Colonic mucosa (tissue), 4 donors: Measurements from ENCODE around the gene MEMO1. TPM values are rescaled to one million over a fixed set of nuclear protein-coding genes. Genes with fewer than 3 reads are reported as not detected.
"Not testable (repeated sequence)": the region's sequence is repeated elsewhere in the genome, so short reads cannot be mapped to it uniquely, and the experiment has no call there.

Experiments used
- DNase-seq: peaks from one replicate; pipeline ENCODE4 v3.0.0-alpha.2; 2020
- H3K27ac ChIP-seq: fragments of 200-600 bp; one replicate; pipeline ENCODE4 v1.8.0; 2021
- H3K27me3 ChIP-seq: fragments of 200-600 bp; one replicate; pipeline ENCODE4 v1.8.0; 2021
- H3K36me3 ChIP-seq: fragments of 200-600 bp; one replicate; pipeline ENCODE4 v1.8.0; 2021
- H3K4me1 ChIP-seq: fragments of 200-600 bp; one replicate; pipeline ENCODE4 v1.8.0; 2021; ENCODE audit warnings: mild to moderate bottlenecking
- H3K4me3 ChIP-seq: fragments of 200-600 bp; one replicate; pipeline ENCODE4 v1.8.0; 2021
- H3K9ac ChIP-seq, 2 donors: one replicate each; pipeline ENCODE4 v1.7.0; 2013; ENCODE audit warnings: control low read depth in 2 of 2, low read depth in 2 of 2, low read length in 2 of 2
- H3K9me3 ChIP-seq: fragments of 200-600 bp; one replicate; pipeline ENCODE4 v1.8.0; 2021
- intact Hi-C: fragments of 100-400 bp; cut with DNase I; formaldehyde crosslinking; loops from one replicate; pipeline ENCODE4 v1.14.1; 2022
- total RNA-seq, 2 donors: library from RNA; stranded (reverse); fragmentation: NEBNext Ultra II Directional in 1 of 2; extraction: Animal tissue kit (Norgen Biotek cat#: 25700) in 1 of 2; gene quantifications; one replicate each; pipeline ENCODE4 v1.2.1, GENCODE V29; 2021
- TF ChIP-seq, protein P1 (sequence below): fragments of 200-600 bp; IDR thresholded peaks from one replicate; pipeline ENCODE4 v1.8.0; 2022; ENCODE audit warnings: antibody characterized with exemption, mild to moderate bottlenecking
- donor health status: healthy.
- donor health status: DM: no; HTN: no; CAD: no.
- donor health status: DM: no; HTN: no; CAD: no.

Gene MEMO1
- total RNA-seq = 10 to 100 TPM; 31.5 to 38.8 TPM

DNA sequence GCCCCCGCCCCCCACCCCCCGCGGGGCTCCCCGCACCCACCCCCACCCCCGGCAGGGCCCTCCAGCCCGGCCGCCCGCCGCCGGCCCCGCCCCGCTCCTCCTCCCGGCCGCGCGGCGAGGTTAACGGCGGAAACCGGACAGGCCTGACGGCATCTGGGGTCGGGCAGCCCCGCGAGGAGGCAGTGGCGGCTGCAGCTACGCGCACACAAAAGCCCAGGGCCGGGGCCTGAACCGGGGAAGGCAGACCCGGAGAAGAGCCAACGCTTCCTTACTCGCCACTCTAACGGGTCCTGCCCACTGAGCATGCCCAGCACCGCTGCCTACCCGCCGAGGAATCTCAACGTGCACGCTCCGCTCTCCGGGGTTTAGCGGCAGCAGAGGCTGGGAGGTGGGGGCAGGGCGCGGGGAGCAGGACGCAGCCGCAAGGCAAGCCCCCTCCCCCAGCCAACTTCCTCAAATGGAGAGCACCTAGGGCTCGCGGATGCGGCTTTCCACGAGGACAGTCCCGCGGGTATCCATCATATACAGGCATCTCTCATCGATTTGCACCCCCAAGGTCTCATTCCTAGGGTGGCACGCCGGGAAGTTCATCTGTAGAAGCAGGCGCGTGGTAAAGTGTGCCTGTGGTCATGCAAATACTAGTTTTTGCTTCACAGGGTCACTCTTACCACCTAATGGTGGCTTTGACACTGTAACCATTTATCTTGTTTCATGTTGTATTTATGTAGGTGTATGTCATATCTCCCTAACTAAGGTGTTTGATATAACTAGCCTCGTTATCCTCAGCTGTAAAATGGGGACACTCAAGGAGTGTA lies at the start of gene MEMO1:
Gene MEMO1, minus strand, starts transcription at position 339 of the 815 bp plus-strand sequence. CDS start 761 bp downstream, outside the sequence.
- intact Hi-C loops = no loop called here
- Histone ChIP-seq H3K36me3 (no peaks in the 10 kb centered on the region), H3K27me3 (no peaks in the 10 kb centered on the region), H3K9ac (peak within 1 kb of the TSS; percentile 91 to 94), H3K4me3 (peak within 1 kb of the TSS; percentile 62), H3K9me3 (no peaks in the 10 kb centered on the region), H3K4me1 (peaks cover 4% of the 10 kb centered on the region), H3K27ac (peak within 1 kb of the TSS; percentile 95)
- DNase-seq = peak; percentile 95
- TF ChIP-seq, protein P1, sequence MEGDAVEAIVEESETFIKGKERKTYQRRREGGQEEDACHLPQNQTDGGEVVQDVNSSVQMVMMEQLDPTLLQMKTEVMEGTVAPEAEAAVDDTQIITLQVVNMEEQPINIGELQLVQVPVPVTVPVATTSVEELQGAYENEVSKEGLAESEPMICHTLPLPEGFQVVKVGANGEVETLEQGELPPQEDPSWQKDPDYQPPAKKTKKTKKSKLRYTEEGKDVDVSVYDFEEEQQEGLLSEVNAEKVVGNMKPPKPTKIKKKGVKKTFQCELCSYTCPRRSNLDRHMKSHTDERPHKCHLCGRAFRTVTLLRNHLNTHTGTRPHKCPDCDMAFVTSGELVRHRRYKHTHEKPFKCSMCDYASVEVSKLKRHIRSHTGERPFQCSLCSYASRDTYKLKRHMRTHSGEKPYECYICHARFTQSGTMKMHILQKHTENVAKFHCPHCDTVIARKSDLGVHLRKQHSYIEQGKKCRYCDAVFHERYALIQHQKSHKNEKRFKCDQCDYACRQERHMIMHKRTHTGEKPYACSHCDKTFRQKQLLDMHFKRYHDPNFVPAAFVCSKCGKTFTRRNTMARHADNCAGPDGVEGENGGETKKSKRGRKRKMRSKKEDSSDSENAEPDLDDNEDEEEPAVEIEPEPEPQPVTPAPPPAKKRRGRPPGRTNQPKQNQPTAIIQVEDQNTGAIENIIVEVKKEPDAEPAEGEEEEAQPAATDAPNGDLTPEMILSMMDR = no peak

DNA sequence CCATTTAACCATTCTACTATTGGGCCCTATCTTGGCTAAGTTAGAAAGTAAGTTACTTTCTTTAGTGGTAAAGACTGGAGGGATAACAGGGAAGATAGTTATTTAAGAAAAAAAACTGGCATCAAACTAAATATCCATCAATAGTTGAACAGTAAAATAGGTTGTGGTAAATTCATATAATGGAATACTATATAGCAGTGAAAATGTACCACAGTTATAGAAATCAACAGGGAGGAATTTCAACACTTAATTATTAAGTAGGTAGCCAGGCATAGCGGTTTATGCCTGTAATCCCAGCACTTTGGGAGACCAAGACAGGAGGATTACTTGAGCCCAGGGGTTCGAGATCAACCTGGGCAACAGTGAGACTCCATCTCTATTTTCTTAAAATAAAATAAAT lies 49.5 kb upstream of the MEMO1 start:
- no peak overlapping the region for H3K4me3 ChIP-seq
- no peaks in the 10 kb centered on the region for H3K36me3 ChIP-seq
- no peak overlapping the region for H3K27ac ChIP-seq
- H3K27me3 ChIP-seq = no peaks in the 10 kb centered on the region
- no peak for DNase-seq
- no peaks in the 10 kb centered on the region for H3K9me3 ChIP-seq
- TF ChIP-seq, protein P1 = no peak
- H3K4me1 ChIP-seq = no peaks in the 10 kb centered on the region
- intact Hi-C loops = no loop called here
- H3K9ac ChIP-seq = no peak overlapping the region

DNA sequence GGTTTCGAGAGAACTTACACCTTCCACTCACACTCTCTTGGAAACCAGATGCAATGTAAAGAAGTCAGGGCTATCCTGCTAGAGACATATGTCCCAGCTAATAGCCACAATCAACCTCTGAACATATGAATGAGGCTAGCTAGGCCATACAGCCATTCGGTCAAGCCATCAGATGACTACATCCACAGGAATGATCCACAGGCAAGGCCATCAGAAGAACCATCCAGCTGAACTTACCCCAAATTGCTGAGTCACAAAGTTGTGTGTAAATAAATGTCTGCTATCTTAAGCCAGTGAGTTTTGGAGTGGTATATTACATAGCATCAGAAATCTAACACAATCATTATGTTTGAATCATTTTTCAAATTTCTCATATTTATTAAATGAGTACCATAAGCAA lies 47.3 kb upstream of the MEMO1 start:
- TF ChIP-seq, protein P1 = no peak
- Histone ChIP-seq H3K4me1 (no peaks in the 10 kb centered on the region), H3K27me3 (no peaks in the 10 kb centered on the region), H3K27ac (no peak overlapping the region), H3K9me3 (no peaks in the 10 kb centered on the region), H3K4me3 (no peak overlapping the region), H3K9ac (no peak overlapping the region), H3K36me3 (no peaks in the 10 kb centered on the region)
- DNase-seq = no peak
- intact Hi-C loops = no loop called here

DNA sequence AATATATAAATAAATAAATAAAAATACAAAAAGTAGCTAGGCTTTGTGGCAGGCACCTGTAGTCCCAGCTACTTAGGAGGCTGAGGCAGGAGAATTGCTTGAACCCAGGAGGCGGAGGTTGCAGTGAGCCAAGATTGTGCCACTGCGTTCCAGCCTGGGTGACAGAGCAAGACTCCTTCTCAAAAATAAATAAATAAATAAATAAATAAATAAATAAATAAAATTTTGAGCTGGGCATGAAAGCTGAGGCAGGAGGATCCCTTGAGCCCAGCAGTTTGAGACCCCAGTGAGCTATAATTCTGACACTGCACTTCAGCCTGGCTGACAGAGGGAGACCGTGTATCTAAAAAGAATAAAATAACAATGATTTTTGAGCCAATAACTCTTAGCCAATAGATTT lies 43.8 kb upstream of the MEMO1 start:
- H3K27me3 ChIP-seq, H3K36me3 ChIP-seq, H3K9me3 ChIP-seq, intact Hi-C loops, DNase-seq, H3K27ac ChIP-seq, H3K4me1 ChIP-seq, H3K4me3 ChIP-seq, H3K9ac ChIP-seq: not testable (repeated sequence)

DNA sequence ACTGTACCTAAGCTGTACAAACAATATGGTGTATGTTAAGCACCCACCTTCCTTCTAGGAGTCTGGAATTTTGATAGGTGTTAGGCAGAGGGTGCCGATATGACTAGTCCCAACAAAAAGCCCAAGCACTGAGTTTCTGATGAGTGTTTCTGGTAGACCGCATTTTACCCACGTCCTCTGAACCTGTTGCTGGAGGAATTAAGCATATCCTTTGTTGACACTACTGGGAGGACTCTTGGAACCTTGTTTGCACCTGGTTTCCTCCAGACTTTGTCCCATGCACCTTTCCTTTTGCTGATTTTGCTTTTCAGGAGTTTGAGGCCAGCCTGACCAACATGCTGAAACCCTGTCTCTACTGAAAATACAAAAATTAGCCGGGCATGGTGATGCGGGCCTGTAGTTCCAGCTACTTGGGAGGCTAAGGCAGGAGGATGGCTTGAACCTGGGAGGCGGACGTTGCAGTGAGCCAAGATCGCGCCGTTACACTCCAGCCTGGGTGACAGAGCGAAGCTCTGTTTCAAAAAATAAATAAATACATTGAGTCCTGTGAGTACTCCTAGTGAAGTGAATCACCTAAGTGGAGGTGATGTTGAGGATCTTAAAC lies 41.1 kb upstream of the MEMO1 start:
- no peak overlapping the region for H3K9ac ChIP-seq
- TF ChIP-seq, protein P1 = no peak
- no peak for DNase-seq
- H3K27me3 ChIP-seq = no peaks in the 10 kb centered on the region
- no peaks in the 10 kb centered on the region for H3K4me1 ChIP-seq
- H3K27ac ChIP-seq = no peak overlapping the region
- H3K9me3 ChIP-seq = no peaks in the 10 kb centered on the region
- no peak overlapping the region for H3K4me3 ChIP-seq
- no peaks in the 10 kb centered on the region for H3K36me3 ChIP-seq
- intact Hi-C loops = no loop called here

DNA sequence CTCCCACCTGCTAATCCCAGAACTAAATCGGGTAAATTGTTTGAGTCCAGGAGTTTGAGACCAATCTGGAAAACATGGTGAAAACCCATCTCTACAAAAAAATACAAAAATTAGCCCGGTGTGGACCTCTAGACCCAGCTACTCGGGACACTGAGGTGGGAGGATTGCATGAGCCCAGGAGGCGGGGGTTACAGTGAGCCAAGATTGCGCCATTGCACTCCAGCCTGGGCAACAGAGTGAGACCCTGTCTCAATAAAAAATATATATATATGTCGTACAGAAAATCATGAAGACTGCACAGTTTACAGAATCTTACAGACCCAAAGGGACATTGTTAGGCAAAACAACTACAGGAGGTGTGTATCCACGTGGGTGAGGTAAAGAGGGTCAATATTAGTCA lies 32.8 kb upstream of the MEMO1 start:
- H3K9me3 ChIP-seq = no peaks in the 10 kb centered on the region
- no peaks in the 10 kb centered on the region for H3K36me3 ChIP-seq
- no peak overlapping the region for H3K4me3 ChIP-seq
- no peak overlapping the region for H3K27ac ChIP-seq
- no peak overlapping the region for H3K9ac ChIP-seq
- intact Hi-C loops = no loop called here
- no peaks in the 10 kb centered on the region for H3K27me3 ChIP-seq
- TF ChIP-seq, protein P1 = no peak
- no peak for DNase-seq
- H3K4me1 ChIP-seq = peaks cover 3% of the 10 kb centered on the region
